GM19468 (cell line): ENCODE measurements around the gene FFAR2.
A peak's percentile ranks its signal among the peaks of the same experiment; 100 is the strongest.
"Not testable (repeated sequence)": the region's sequence is repeated elsewhere in the genome, so short reads cannot be mapped to it uniquely, and the experiment has no call there.

Experiments
- ATAC-seq: cut with Tn5 transposase; IDR thresholded peaks from one replicate; pipeline ENCODE4 v1.9.1; 2021; ENCODE audit warnings: mild to moderate bottlenecking, moderate library complexity, moderate number of reproducible peaks; ENCODE audit not compliant: unreplicated experiment; ENCODE audit errors: extremely low read depth

FFAR2 gene

DNA sequence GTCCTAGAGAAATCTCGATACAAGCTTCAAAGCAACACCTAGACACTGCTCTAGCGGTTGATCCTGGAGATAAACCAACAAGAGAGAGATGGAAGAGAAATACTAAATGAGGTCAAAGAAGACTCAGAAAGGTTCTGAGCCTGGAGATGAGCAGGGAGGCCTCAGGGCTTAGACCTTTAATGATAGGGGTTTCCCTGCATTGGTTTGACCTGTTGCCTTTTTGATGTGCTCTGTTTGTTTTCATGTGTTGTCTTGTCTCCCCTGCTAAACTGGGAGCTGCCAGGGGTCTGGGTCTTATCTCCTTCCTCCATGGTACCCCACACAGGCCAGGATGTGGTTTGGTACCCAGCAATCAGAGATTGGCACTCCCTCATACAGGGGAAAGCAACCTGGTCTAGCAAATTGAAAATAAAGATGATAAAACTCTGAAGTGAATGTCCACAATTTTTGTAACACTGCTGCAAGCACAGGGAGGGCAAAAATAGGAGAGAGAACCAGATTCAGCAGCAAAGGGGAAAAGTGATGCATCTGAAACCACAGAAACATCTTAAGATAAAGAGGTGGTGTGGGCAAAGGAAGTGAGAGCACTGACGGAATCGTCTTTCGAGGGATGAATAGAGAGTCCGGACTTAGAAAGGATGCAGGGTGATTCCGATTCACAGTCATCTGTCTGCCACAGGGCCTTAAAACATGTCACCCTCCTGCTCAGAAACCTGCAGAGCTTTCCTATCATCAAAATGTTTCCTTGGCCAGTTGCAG lies 3.5 kb downstream of the FFAR2 start:
- no peak for ATAC-seq

DNA sequence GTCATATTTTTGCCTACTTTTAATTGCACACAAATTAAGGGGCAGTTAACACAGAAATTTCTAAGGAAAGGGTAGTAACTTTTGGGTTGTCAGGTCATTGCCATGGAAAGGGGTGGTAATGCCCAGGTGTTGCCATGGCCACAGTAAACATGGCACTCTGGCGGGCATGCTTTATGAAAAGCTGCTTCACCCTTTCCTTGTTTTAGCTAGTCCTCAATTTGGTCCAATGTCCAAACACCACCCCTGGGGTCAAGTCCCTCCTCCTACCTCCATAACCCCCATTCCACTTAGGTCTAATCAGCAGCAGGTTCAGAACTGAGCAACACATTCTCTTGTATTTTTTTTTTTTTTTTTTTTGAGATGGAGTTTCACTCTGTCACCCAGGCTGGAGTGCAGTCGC lies 6.6 kb downstream of the FFAR2 start:
- ATAC-seq, result no peak

DNA sequence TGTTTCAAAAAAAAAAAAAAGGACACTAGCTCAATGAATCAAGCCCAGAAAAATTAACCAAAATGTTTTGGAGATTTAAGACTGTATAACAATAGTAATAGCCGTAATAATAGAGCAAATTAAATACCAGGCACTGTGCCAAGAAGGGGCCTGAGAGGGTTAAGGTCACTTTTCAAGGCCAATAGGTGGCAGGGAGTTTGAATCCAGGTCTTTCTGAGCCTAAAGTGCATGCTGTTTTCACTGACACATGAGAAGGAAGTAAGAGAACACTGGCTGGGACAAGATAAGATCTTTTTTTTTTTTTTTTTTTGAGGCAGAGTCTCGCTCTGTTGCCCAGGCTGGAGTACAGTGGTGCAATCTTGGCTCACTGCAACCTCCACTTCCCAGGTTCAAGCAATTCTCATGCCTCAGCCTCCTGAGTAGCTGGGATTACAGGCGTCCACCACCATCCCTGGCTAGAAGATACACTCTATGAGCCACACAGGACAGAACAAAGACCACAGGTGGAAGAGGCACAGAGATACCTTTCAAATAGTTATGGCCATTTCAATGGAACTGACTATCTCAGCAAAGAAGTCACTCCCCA lies 7.7 kb downstream of the FFAR2 start:
- no peak for ATAC-seq

DNA sequence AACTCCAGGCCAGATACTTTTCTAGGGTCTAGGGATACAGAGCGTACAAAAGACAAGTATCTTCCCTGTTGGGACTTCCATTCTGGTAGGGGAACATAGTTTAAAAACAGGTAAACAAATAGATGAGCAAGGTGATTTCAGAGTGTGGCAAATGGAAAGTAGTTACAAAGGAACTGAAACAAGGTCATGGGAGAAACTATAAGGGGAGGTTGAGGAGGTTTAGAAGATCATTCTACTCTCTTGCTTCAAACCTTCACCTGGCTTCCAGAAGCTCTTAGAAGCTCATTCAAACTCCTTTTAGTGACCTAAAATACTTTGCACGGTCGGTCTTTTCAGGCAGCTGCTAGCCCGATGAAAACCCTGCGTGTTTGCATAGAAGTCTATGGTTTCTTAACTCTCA lies 9.1 kb downstream of the FFAR2 start:
- ATAC-seq, result no peak

DNA sequence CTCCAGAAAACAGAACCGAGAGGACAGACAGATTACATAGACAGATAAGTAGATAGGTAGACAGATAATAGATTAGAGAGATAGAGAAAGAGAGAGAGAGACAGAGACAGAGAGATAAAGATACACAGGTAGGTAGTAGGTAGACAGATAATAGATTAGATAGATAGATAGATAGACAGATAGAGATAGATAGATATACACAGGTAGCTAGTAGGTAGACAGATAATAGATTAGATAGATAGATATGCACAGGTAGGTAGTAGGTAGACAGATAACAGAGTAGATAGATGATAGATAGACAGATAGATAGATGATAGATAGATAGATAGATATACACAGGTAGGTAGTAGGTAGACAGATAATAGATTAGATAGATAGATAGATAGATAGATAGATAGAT lies 10.1 kb downstream of the FFAR2 start:
- ATAC-seq, result no peak

DNA sequence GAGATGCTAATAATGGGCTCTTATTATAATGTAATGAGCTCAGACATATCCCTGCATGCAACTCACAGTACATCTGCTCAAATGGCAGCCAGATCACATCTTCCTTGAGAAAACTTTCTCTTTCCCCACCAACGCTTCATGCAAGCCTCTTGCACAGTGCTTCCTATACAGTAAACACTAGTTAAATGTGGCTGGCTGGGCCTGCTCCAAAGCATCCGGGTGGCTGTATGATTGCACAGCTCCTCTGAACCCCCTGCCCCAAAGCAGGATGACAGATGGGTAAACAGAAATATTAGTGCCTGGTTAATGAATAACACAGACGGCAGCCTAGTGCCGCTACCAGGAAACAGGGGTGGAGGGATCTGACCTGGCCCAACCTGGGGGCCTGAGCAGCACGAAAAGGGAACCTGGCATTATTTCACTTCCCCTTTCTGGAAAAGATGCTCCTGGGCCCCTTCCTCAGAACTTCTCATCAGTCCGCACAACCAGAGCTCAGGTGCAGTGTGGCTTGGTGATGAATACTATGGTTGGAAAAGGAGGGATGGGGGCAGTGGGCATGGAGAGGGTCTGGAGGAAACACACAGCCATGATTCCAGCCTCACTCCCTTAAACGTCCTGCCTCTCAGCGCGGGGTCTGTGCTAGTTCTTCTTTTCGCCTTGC lies 10.8 kb downstream of the FFAR2 start:
- ATAC-seq, result no peak

DNA sequence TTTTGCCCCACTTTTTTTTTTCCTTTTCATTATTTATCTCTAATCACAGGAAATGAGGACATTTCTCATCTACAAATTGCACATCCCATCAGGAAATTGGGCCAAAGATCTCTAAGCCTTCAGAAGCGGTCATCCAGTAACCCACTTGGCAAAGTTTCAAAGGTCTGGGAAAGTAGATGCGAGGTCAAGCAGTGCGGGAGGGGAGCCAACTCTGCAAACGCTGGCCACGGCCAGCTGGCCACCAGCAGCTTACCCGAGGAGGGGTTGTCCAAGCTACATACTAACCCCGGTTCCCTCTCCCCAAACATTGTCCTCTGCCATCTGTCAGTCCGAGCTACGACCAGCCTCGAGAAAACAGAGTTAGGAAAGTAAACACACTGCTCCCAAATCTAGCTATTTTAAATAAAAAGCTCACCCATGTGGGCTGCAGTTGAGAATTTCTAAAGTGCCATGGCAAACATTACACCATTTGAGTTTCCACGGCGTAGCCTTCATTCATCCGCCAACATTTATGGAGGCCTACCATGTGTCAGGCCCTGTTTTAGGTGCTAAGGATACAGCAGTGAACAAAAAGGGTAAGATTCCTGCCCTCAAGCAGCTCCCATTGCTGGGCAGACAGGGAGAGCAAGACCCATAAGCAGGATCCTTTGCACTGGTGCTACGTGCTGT lies 11.5 kb downstream of the FFAR2 start:
- no peak for ATAC-seq

DNA sequence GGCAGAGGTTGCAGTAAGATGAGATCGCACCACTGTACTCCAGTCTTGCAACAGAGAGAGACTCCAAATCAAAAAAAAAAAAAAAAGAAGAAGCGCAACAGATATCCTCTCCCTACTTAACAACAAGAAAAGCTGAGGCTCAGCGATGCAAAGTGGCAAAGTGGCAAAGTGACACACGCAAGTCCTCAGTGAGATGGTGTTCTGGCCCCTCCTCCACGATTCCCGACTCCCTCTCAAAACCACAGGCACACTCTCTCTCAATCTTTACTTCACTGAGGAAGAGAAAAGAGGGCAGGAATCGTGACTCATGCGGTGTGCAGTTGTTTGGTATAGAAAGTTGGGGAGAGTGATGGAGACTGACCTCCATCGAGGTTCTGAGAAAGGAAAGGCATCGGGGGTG lies 12.6 kb downstream of the FFAR2 start:
- ATAC-seq, result no peak

DNA sequence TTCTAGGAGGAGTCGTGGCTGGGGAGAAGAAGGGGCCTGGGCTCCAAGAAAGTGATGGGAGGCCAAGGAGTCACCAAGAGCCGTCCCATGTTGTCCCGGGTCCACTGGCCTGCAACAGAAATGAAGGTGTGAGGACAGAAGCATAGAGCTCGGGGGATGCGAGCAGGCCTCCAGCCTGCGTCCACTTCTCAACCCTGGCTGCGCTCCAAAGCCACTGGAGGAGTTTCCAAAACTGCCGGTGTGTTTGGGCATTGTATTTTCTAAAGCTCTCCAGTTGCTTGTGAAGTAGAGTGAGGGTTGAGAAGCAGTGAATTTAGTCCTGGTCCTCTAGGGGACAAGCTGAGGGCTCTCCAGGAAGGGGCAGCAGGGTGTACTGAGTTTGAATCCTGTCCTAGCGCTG lies 13.0 kb downstream of the FFAR2 start:
- no peak for ATAC-seq

DNA sequence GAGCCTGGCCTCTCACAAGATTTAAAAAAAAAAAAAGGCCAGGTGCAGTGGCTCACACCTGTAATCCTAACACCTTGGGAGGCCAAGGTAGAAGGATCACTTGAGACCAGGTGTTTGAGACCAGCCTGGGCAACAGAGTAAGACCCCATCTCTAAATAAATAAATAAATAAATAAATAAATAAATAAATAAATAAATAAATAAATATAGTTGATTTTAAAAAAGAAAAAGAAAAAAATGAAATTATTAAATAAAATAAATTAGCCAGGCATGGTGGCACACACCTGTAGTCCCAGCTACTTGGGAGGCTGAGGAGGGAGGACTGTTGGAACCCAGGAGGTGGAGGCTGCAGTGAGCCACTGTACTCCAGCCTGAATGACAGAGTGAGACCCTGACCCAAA lies 13.7 kb downstream of the FFAR2 start:
- not testable (repeated sequence) for ATAC-seq

DNA sequence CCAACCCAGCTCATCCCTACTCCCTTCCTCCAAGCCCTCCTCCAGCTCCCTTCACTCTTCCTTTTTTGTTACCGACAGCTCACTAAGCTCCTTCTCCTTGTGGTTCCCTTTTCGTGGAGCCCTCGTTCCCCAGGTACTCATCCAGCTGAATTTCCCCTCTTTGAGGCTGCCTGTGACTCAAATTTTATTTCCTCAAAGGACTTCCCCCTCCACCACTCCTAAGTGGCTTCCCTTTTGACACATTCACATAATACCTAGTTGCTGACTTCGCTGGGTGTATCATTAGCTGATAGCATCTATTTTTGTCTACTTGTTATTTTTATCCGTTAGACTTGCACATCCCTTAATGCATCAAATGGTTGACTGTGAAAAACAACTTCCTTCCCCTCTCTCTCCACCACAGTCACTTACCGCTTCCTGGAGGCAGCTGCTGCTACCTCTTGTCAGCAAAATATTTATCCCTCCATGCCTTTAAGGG lies 14.5 kb downstream of the FFAR2 start:
- no peak for ATAC-seq

DNA sequence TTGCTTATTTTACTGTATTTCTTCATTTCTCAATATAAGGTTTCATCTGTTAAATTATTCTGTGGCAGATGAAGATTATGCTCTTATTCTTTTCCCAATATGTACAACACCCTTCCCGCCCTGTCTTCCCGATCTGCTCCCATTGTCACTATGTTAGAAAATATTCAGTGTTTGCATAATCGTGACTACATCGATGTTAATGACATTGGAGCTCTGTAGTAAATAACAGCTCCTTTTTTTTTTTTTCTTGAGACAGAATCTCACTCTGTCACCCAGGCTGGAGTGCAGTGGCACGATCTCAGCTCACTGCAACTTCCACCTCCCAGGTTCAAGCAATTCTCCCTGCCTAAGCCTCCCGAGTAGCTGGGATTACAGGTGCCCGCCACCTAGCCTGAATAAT lies 14.9 kb downstream of the FFAR2 start:
- ATAC-seq, result not testable (repeated sequence)

DNA sequence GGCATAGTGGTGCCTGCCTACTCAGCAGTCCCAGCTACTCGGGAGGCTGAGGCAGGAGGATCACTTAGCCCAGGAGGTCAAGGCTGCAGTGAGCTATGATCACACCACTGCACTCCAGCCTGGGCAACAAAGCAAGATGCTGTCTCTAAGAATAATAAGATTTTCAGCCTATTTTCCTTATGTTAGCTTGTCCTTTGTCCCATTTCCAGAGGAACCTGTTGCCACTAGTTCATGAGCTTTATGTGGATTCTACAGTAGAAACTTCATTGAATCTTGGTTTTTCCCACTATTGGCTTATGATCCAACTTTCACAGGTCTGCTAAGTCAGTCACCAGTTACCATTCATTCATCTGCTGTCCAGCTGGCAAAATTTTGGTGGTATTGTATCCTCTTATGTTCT lies 18.2 kb downstream of the FFAR2 start:
- ATAC-seq, result no peak

DNA sequence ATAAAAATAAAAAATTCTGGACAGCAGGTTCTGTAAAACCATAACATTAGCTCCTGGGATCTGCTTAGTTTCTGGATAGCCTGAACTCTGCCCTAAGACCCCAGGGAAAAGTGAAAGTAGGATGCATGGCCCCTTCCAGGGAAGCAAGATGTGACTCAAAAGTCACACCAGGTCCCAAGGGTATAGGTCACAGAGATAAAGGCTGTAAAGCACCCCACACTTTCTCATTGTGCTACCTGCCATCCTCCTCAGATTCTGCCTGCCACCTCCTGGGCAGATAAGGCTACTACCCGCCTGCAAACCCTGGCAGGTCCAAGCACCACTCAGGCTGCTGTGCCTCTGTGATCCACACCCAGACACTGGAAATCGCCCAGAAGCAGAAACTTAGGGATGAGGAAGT lies 20.6 kb downstream of the FFAR2 start:
- ATAC-seq, result peak; percentile 32

DNA sequence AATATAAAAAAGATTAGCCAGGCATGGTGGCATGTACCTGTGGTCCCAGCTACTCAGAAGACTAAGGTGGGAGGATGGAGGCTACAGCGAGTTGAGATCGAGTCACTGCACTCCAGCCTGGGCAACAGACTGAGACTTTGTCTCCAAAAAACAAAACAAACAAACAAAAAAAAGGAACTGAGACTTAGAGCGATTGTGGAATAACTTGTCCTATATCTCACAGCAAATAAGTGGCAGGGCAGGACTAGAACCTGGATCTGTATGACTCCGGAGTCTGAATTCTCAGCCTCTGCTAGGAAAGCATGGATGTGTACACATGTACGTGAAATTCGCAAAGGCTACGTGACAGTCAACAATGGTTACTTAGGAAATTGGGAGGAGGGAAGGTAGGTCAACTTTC lies 22.1 kb downstream of the FFAR2 start:
- no peak for ATAC-seq

DNA sequence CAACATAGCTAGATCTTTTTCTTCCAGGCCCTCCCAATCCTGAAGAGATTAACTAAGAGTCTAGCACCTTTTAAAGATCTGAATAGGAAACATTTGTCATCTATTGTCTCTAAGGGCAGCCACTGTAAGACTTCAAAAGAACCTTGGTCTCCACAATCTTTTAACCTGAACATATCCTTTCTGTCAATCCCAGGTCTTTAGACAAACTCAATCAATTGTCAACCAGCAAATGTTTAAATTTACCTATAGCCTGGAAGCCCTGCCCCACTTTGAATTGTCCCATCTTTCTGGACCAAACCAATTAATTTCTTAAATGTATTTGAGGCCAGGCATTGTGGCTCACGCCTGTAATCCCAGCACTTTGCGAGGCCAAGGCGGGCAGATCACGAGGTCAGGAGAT lies 23.0 kb downstream of the FFAR2 start:
- ATAC-seq, result not testable (repeated sequence)

DNA sequence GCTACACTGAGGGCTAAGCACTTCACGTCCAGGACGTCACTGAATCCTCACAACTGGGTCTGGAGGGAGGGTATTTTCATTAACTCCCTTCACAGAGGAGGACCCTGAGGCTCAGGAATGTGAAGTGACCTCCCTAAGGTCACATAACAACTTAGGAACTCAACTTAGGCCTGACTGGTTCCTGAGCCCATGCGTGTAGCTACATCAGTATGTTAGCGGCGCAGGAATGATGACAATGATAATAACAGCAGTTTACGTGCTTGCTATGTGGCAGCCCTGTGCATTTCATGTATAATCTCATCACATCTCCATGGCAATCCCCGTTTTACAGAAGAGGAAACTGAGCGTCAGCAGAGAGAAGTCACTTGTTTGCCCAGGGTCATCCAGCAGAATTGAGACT lies 23.9 kb downstream of the FFAR2 start:
- ATAC-seq, result no peak

DNA sequence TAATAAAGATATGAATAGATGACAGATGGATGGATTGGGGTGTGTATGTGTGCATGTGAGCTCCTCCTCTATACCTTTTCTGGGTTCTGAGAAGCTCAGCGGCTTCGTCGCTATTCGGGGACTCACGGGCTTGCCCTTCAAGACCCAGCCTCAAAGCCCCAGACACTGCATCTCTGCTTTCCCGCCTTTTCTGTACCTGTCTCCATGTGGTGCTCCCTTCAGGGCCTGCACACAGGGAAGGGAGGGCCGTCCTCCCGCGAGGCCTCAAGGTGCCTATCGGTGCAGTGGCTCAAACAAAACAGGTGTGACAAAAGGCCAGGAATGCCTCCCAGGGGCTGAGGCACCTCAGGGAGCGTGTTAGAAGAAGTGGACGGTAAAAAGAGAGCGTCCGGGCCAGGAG lies 26.0 kb downstream of the FFAR2 start:
- no peak for ATAC-seq

DNA sequence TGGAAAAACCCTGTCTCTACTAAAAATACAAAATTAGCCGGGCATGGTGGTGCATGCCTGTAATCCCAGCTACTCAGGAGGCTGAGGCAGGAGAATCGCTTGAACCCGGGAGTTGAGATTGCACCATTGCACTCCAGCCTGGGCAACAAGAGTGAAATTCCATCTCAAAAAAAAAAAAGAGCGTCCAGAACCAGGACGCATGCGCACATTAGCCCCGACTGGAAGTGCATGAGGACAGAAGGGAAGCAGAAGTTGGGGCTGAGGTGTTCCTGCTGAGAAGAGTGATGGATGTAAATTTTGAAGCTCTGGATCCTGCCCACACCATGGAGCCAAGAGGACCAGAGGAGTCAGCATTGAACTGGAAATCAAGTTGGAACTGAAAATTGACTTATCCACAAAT lies 26.5 kb downstream of the FFAR2 start:
- not testable (repeated sequence) for ATAC-seq

DNA sequence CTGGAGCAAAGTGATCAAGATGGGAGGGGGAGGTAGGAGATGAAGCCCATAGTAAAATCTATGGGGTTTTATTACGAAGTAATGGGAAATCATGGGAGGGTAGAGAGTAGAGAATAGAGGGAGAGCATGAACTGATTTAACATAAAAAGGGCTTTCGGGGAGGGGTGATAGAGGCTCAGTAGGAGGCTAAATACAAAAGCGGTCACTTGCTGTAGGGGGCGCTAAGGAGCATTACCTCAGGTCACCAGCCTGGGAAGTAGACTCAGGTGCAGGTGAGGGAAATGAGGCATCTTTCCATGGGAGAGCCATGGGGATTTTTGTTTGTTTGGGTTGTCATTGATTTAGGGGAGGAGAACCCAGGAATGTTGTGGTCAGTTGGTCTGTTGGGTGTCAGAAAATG lies 28.1 kb downstream of the FFAR2 start:
- no peak for ATAC-seq
